ENCODE measurements around the gene MAP4K1.
A peak's percentile ranks its signal among the peaks of the same experiment; 100 is the strongest.

The MAP4K1 gene

DNA sequence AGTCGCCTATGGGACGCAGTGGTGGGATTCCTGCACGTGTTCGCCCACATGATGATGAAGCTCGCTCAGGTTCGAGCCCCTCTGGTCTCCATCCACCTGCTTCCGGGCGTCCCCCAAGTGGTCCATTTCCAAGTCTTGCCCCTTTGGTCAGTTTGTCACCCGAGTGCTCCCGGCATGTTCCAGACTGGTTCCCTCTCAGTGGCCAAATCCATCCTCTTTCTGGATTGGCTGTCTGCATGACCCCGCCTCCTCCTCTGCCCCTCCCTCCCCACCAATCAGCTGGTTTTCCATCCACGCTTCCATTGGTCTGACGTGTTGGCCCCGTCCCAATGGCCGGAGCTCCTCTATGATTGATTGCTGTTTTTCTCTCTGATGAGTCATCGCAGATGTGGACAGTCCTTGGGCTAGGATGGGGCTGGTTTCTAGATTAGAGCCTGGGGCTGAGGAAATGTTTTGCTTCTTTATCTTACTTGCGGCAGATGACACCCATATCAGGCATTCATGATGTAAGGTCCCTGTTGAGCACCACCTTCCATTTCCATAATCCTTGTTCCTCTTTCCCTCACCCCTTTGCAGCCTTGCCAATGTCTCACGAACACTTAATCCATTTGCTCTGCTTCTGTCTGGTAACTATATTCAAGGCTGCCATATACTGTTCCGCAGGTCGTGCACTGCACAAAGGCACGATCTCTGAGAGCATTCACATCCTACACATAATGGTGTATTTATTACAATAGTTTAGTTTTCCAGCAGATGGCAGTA is 73.8 kb downstream of the MAP4K1 start:
- Histone ChIP-seq H3K9ac (ENCODE audit: low read depth, low read length) (peak overlapping the region; percentile 51; the same call in 1 of the 2 replicates), H3K36me3 (ENCODE audit: insufficient read depth, low read length) (no peaks in the 10 kb centered on the region), H3K4me1 (ENCODE audit: insufficient read depth, low read length) (peaks cover 12% of the 10 kb centered on the region; the same call in 1 of the 2 replicates), H3K9me3 (ENCODE audit: control insufficient read depth, insufficient read depth, low read length) (no peaks in the 10 kb centered on the region)

DNA sequence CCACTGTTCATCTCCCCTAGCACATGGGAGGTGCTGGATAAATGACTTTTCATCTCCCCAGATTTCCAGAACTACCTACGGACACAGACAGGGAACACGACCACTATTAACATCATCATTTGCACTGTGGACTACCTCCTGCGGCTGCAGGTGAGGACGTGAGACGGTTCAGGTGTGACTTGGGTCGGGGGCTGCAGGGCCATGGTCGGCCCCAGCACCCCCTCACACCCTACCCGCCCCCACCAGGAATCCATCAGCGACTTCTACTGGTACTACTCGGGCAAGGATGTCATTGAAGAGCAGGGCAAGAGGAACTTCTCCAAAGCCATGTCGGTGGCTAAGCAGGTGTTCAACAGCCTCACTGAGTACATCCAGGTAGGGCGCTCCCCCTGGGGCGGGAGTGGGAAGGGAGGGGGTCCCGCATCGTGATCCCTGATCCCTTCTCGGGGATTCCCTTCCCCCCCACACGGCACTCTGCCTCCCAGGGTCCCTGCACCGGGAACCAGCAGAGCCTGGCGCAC is 74.4 kb downstream of the MAP4K1 start:
- Histone ChIP-seq H3K9ac (ENCODE audit: low read depth, low read length) (peak overlapping the region; percentile 51; the same call in 1 of the 2 replicates), H3K4me1 (ENCODE audit: insufficient read depth, low read length) (peaks cover 12% of the 10 kb centered on the region; the same call in 1 of the 2 replicates), H3K9me3 (ENCODE audit: control insufficient read depth, insufficient read depth, low read length) (no peaks in the 10 kb centered on the region), H3K36me3 (ENCODE audit: insufficient read depth, low read length) (no peaks in the 10 kb centered on the region)

DNA sequence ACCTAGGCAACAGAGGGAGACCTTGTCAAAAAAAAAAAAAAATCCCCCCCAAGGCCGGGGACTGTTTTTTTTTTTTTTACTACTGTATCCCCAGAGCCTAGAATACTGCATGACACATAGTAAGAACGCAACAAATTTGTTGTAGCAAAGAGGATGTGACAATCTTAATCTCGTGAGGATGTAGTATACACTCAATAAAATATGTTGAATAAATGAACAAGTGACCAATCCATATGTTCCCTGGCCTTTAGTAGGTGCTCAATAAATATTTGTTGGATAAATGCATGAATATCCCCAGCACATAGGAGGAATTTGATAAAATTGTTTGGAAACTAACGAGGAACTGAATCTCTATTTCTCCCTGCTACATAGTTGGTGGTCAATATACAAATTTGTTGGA is 75.7 kb downstream of the MAP4K1 start:
- Histone ChIP-seq H3K36me3 (ENCODE audit: insufficient read depth, low read length) (no peaks in the 10 kb centered on the region), H3K9ac (ENCODE audit: low read depth, low read length) (no peak overlapping the region), H3K4me1 (ENCODE audit: insufficient read depth, low read length) (peaks cover 12% of the 10 kb centered on the region; the same call in 1 of the 2 replicates)

DNA sequence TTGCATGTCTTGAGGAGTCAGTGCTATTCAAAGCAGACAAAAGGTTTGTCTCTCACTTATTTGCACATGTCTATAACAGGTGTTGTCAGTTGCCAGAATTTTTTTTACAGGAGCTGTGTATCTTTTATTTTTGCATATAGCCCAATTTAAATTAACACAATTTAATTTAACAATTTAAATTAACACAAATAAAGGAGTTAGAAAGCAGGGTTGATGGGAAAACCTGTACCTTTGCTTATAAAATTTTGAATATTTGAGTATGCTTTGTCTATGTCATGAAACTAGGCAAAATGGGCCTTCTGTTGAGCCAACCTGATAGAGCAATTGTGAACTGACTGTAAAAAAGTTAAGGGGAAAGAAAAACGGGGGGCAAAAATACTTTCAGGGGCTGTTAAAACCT is 78.0 kb downstream of the MAP4K1 start:
- Histone ChIP-seq H3K9ac (ENCODE audit: low read depth, low read length) (no peak overlapping the region), H3K36me3 (ENCODE audit: insufficient read depth, low read length) (no peaks in the 10 kb centered on the region; the same call in 1 of the 2 replicates), H3K4me1 (ENCODE audit: insufficient read depth, low read length) (peaks cover 7% of the 10 kb centered on the region; the same call in 1 of the 2 replicates), H3K9me3 (ENCODE audit: control insufficient read depth, insufficient read depth, low read length) (peaks cover 8% of the 10 kb centered on the region; the same call in 1 of the 2 replicates)

More for the DNA sequence above, 75.7 kb downstream of the MAP4K1 start:
- no peaks in the 10 kb centered on the region for H3K9me3 ChIP-seq (ENCODE audit: control insufficient read depth, insufficient read depth, low read length)

DNA sequence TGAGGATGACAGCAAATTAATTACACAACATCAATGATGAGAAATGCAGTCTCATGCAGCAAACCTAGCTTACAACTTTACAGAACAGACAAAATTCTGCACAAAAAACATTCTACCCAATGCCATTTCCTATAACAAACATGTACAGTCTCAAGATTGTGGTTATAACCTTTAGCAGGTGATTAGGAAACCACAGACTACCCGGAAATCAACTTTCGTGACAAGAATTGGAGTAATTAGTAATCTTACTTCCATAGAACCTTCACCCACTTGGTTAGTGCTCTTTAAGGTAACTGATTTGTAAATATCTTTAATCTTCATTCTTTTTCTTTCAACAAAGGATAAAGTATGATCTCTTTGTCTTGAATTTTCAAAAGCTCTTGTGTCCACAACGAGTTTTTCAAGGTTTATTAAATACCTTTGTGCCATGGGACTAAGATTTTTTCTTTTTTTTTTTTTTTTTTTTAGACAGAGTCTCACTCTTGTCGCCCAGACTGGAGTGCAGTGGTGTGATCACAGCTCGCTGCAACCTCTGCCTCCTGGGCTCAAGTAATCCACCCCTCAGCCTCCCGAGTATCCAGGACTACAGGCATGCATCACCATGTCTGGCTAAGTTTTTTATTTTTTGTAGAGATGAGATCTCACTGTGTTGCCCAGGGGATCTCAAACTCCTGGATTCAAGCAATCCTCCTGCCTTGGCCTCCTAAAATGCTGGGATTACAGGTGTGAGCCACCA is 78.8 kb downstream of the MAP4K1 start:
- Histone ChIP-seq H3K9ac (ENCODE audit: low read depth, low read length) (no peak overlapping the region), H3K36me3 (ENCODE audit: insufficient read depth, low read length) (no peaks in the 10 kb centered on the region; the same call in 1 of the 2 replicates), H3K9me3 (ENCODE audit: control insufficient read depth, insufficient read depth, low read length) (peaks cover 9% of the 10 kb centered on the region; the same call in 1 of the 2 replicates), H3K4me1 (ENCODE audit: insufficient read depth, low read length) (no peaks in the 10 kb centered on the region)

DNA sequence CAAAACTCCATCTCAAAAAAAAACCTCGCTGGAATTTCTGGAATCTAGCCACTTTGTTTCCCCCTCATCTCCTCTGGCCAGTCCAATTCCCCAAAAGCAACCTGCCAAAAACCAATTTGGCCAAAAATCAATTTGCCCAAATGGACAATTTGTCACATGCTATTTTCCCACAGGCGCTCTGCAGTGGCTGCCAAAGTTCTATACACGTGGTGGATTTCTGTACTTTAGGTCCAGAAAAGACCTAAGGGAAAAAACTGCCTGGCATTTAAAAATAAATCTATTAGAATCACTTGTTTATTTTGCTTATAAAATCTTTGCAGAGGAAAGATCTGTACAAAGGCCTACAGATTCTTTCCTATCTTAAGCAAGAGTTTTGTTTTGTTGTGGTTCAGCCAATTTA is 79.4 kb downstream of the MAP4K1 start:
- Histone ChIP-seq H3K9ac (ENCODE audit: low read depth, low read length) (no peak overlapping the region), H3K9me3 (ENCODE audit: control insufficient read depth, insufficient read depth, low read length) (peaks cover 9% of the 10 kb centered on the region; the same call in 1 of the 2 replicates), H3K4me1 (ENCODE audit: insufficient read depth, low read length) (no peaks in the 10 kb centered on the region), H3K36me3 (ENCODE audit: insufficient read depth, low read length) (no peaks in the 10 kb centered on the region; the same call in 1 of the 2 replicates)
